Right cardiac atrium (tissue), 5 donors: ENCODE data around the gene TDRD9. TPM values are rescaled to one million over a fixed set of nuclear protein-coding genes. Genes with fewer than 3 reads are reported as not detected.
"Not testable (repeated sequence)": the region's sequence is repeated elsewhere in the genome, so short reads cannot be mapped to it uniquely, and the experiment has no call there.

Source experiments
- ATAC-seq, 2 donors: fragments of 200-7000 bp; cut with Tn5 transposase; one replicate each; pipeline versions ENCODE4 v1.8.0 to v1.9.1; 2020; ENCODE audit warnings: moderate library complexity in 2 of 2, mild to moderate bottlenecking in 1 of 2
- DNase-seq, 3 donors: peaks; one replicate each; pipeline ENCODE4 v3.0.0-alpha.2; 2020
- H3K27ac ChIP-seq: one replicate; pipeline ENCODE4 v1.5.1; 2013; ENCODE audit warnings: mild to moderate bottlenecking, low read length, control low read depth, moderate library complexity
- H3K27me3 ChIP-seq: one replicate; pipeline ENCODE4 v1.6.1; 2013; ENCODE audit not compliant: control insufficient read depth, insufficient read depth
- H3K4me1 ChIP-seq: one replicate; pipeline ENCODE4 v1.6.1; 2013; ENCODE audit warnings: low read length; ENCODE audit not compliant: control insufficient read depth, insufficient read depth
- H3K4me3 ChIP-seq: one replicate; pipeline ENCODE4 v1.5.1; 2013; ENCODE audit warnings: low read length, control low read depth
- H3K9me3 ChIP-seq: one replicate; pipeline ENCODE4 v1.6.1; 2013; ENCODE audit warnings: low read length; ENCODE audit not compliant: control insufficient read depth
- WGBS: extraction: QIAGEN DNeasy Blood & Tissue Kit; methylation state at CpG from one replicate; pipeline ENCODE4 v1.1.7; 2013; 5-methylcytosine and 5-hydroxymethylcytosine counted together
- intact Hi-C, 4 donors: fragments of 100-400 bp; cut with DNase I; formaldehyde crosslinking; loops; one replicate each; pipeline versions ENCODE4 v1.11.0 to v1.14.0; 2022 to 2023
- polyA plus RNA-seq: library from polyadenylated mRNA; stranded (reverse); fragments of 200-250 nt; gene quantifications from one replicate; pipeline ENCODE4 v1.2.3, GENCODE V29; 2013
- total RNA-seq, 4 donors: library from RNA; stranded (reverse); fragmentation: NEBNext Ultra II Directional; extraction: Animal tissue kit (Norgen Biotek cat#: 25700); gene quantifications; one replicate each; pipeline ENCODE4 v1.2.1, GENCODE V29; 2021
- donor health status: healthy with polysubstance abuse.
- donor health status: DM: no; HTN: yes; CAD: no.
- donor health status: DM: no; HTN: no; CAD: no.
- donor health status: DM: no; HTN: yes; CAD: no; lungs with severe emphysema.
- donor health status: DM: yes; HTN: yes; CAD: no.

Gene TDRD9
- total and polyA plus RNA-seq, 5 donors: 8.3 to 20.2 (median 10.7) TPM

DNA sequence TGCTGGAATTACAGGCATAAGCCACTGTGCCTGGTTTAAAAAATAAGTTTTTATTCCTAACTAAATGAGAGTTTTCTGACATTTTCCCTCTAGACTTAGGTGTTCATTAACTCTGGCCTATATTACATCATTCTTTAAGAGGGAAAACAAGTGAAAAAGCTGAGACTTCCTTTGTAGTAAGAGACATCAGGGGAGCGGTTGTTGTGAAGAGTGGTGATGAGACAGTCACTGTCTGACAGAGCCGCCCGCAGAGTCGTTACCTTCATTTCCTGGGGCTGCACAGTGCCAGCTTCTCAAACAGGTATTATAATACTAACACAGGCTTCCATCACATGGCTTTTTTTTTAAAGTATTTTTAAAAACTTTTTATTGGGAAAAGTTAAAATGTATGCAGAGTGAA, 19.7 kb upstream of the TDRD9 start:
- intact Hi-C loops: loop anchor here in 1 of 4 donors (10.0 kb wide), 1 partner anchor 94 kb away; no protein-coding TSS in a partner anchor
- WGBS: 95% methylated on average over 4 of the region's 4 CpGs
- Histone ChIP-seq H3K4me3 (no peak overlapping the region), H3K27me3 (no peaks in the 10 kb centered on the region), H3K27ac (no peak overlapping the region), H3K4me1 (no peaks in the 10 kb centered on the region), H3K9me3 (no peaks in the 10 kb centered on the region)
- DNase-seq: no peak
- no peak for ATAC-seq

DNA sequence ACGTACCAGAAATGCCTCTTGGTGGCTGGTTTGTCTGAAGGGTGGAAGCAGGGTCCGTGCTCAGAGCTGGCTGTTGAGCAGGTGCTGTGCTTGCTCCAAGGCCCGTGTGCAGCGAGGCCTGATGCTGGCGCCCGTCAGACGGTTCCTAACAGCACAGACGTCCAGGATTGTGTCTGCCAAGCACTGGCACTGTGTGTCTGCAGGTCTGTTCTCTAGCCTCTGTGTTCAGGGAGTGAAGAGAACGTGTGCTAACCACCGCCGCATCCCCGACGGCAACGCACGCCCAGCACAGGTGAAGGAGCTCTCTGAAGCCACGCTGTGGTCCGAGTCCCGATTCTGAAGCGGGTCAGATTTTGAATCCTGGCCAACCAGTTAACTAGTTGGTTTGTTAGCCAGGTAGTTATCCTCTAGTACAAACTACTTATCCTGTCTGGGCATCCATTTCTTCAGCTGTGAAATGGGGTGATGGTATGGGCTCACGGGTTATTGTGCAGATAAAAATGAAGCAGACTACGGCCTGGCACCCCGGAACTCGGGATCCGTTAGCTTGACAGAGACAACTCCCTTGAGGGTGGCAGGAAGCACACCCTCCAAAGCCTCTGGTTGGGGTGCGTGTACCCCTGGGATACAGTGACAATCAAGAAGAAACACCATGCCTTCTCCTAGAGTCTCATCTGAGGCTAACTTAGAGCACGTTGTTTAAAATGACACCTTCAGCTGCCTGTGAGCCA, 18.6 kb upstream of the TDRD9 start:
- WGBS: 75% methylated on average over 26 of the region's 26 CpGs
- H3K27me3 ChIP-seq: no peaks in the 10 kb centered on the region
- intact Hi-C loops: loop anchor here in 3 of 4 donors (2.0 to 10.0 kb wide), 3 partner anchors 95 to 105 kb away; no protein-coding TSS in a partner anchor
- H3K9me3 ChIP-seq: no peaks in the 10 kb centered on the region
- H3K27ac ChIP-seq: peak overlapping the region; percentile 5
- H3K4me3 ChIP-seq: no peak overlapping the region
- ATAC-seq (peak in 1 of 2 donors; percentile 9), DNase-seq (no peak)
- no peaks in the 10 kb centered on the region for H3K4me1 ChIP-seq

DNA sequence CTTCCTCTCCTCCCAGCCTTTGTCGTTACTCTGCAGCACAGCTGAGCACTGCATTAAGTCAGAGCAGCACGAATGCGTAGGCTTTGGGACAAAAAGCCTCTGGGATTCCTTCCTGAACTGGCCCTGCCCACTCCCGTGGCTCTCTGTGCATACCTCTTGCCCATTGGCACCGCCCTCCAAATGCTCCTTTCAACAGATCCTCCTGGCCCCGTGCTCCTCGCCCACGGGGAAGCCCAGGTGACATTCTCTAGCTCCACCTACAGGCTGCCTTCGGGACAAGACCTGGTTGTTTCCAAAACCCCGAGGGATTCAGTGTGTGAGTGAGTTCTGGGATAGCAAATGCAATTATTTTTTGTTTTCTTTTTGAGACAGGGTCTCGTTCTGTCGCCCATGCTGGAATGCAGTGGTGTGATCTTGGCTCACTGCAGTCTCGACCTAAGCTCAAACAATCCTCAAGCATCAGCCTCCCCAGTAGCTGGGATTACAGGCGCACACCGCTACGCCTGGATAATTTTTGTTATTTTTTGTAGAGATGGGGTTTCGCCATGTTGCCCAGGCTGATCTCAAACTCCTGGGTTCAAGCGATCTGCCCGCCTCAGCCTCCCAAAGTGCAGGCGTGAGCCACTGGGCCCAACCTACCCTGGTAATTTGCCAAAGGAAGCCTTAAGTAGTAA, 17.9 kb upstream of the TDRD9 start:
- peak; percentile 78 to 89 (median 86) for DNase-seq
- Histone ChIP-seq H3K27ac (peak overlapping the region; percentile 5), H3K9me3 (no peaks in the 10 kb centered on the region), H3K4me1 (no peaks in the 10 kb centered on the region), H3K27me3 (no peaks in the 10 kb centered on the region), H3K4me3 (no peak overlapping the region)
- ATAC-seq: peak; percentile 91 to 95
- 24% methylated on average over 20 of the region's 20 CpGs for WGBS
- intact Hi-C loops: loop anchor here in 2 of 4 donors (2.0 to 10.0 kb wide), 2 partner anchors 100 to 106 kb away; no protein-coding TSS in a partner anchor

DNA sequence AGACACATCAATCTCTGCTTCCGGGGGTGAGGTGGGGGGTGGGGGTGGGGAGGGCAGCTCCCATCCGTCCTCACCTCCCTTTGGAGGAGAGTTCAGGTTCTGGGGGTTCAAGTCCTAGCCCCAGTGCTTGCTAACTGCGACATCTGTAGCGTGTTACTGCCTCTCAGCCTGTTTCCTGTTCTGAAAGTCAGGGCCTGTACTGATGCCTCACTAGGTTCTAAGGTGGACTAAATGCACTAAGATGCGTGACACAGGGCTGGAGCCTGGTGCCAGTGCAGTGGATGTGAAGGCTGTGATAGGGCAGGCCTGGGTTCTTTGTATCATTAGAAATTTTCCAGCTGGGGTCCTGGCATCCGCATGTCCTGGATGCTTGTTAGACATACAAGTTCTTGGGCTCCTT, 17.3 kb upstream of the TDRD9 start:
- 69% methylated on average over 6 of the region's 6 CpGs for WGBS
- Histone ChIP-seq H3K27me3 (no peaks in the 10 kb centered on the region), H3K4me1 (no peaks in the 10 kb centered on the region), H3K9me3 (no peaks in the 10 kb centered on the region), H3K27ac (no peak overlapping the region), H3K4me3 (no peak overlapping the region)
- intact Hi-C loops: loop anchor here in 2 of 4 donors (2.0 to 10.0 kb wide), 2 partner anchors 100 to 106 kb away; no protein-coding TSS in a partner anchor
- no peak for DNase-seq
- peak; percentile 6 to 8 for ATAC-seq

DNA sequence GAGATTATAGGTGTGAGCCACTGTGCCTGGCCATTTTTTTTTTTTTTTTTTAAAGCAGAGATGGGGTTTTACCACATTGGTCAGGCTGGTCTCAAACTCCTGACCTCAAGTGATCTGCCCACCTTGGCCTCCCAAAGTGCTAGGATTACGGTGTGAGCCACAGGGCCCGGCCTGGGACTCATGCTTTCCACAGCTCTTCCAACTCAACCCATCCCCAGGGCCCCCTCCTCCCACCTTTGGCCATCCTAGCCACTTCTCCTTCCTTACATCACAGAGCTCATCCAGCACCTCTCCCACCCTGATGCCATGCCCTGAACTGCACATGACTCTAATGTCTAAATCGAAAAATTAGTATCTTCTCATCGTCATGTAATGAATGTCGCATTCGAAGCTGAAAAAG, 12.6 kb upstream of the TDRD9 start:
- intact Hi-C loops: loop anchor here in 1 of 4 donors (10.0 kb wide), 1 partner anchor 111 kb away; no protein-coding TSS in a partner anchor
- no peaks in the 10 kb centered on the region for H3K9me3 ChIP-seq
- WGBS: 90% methylated on average over 6 of the region's 6 CpGs
- no peak for ATAC-seq
- no peak for DNase-seq
- no peak overlapping the region for H3K4me3 ChIP-seq
- no peak overlapping the region for H3K27ac ChIP-seq
- peaks cover 3% of the 10 kb centered on the region for H3K4me1 ChIP-seq
- no peaks in the 10 kb centered on the region for H3K27me3 ChIP-seq

DNA sequence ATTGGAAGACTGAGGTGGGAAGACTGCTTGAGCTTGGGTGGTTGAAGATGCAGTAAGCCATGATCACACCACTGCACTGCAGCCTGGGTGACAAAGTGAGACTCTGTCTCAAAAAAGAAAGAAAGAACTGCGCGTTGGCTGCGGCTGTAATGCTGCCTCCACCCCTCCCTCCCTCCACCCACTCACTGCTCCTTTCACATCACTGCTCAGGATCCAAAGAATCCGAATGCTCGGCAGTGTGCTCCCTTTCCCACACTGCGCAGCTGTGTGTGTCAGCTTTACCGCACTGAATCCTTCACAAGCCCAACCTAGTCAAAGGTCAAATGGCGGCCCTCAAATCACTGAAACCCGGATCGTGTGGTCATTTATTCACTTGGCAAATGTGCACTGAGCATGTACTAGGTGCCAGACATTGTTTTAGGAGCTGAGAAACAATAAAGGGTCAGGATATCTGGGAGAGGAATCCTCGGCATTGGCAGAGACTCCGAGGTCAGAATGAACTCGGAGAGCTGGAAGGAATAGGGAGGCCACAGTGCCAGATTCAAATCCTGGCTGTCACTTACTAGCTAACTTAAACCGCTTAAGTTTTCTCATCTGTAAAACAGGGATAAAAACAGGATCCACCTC, 11.5 kb upstream of the TDRD9 start:
- no peaks in the 10 kb centered on the region for H3K27me3 ChIP-seq
- WGBS: 59% methylated on average over 14 of the region's 14 CpGs
- no peak overlapping the region for H3K27ac ChIP-seq
- peaks cover 3% of the 10 kb centered on the region for H3K4me1 ChIP-seq
- ATAC-seq (no peak), DNase-seq (no peak)
- H3K4me3 ChIP-seq: no peak overlapping the region
- intact Hi-C loops: loop anchor here in 1 of 4 donors (10.0 kb wide), 1 partner anchor 112 kb away; no protein-coding TSS in a partner anchor
- no peaks in the 10 kb centered on the region for H3K9me3 ChIP-seq

DNA sequence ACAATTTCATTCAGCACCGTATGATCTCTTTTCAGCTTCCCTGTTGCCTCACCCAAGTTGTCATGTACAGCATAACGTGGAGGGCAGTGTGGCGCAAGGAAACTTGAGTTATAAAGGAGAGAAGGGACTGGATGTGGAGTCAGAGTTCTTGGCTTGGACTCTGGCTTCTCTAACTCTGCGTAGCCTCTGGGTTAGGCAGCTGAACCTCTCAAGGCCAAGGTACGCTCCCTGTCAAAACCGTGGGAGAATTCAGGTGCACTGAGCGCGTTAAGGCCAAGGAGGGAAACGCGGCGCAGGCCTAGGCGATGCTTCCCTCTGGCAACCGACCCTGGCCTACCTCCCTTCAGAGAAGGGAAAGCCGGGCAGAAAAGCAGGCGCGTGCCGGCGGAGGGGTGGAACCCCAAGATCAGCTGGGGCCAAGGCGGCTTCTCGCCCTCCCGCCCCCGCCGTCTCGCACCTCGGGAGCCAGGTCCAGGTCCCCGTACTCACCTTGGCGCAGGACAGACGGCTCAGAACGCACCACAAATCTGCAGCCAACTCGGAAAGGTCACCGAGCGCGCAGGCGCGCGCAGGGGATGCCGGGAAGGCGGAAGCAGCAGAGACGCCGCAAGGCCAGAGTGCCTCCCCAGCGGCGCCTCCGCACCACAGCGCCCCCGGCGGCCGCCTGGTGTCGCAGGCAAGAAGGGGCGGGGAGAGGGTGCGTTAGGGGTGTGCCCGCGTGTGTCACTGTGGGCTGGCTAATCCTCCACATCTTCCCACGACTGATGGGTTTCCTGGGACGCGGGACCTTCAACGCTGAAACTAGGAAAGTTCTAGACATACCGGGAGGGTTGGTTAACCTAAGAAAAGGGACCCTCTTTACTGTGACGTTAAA, 7.0 kb upstream of the TDRD9 start:
- DNase-seq (peak; percentile 93 to 98 (median 96)), ATAC-seq (peak; percentile 99)
- Histone ChIP-seq H3K4me3 (peak overlapping the region; percentile 75), H3K9me3 (no peaks in the 10 kb centered on the region), H3K4me1 (peaks cover 3% of the 10 kb centered on the region), H3K27me3 (no peaks in the 10 kb centered on the region), H3K27ac (peak overlapping the region; percentile 92)
- WGBS: under 1% methylated on average over 58 of the region's 58 CpGs
- intact Hi-C loops: no loop called here

DNA sequence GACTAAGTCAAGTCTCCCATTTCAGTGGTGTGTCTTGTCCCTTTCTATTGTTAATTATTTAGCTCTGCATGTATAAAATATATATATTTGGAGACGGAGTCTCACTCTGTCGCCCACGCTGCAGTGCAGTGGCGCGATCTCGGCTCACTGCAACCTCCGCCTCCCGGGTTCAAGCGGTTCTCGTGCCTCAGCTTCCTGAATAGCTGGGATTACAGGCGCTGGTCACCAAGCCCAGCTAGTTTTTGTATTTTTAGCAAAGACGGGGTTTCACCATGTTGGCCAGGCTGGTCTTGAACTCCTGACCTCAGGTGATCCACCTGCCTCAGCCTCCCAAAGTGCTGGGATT, 6.4 kb upstream of the TDRD9 start:
- 55% methylated on average over 12 of the region's 12 CpGs for WGBS
- not testable (repeated sequence) for H3K27ac ChIP-seq, H3K4me1 ChIP-seq

DNA sequence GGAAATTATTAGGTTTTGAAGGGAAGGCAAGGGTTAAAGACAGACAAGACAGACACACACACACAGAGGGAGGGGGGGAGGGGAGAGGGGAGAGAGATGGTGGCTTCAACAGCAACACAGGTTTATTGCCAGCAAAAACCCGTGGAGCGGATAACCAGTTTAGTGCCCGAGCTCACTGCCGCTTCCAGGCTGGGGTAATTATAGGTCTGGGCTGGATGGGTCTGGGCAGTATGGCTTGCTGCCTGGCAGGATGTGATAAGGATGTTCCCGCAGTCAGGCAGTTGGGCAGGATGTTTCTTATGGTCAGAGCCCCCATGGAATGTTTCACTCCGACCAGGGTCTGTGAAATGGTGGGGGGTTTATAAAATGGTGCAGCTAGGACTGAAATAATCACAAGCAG, 4.4 kb upstream of the TDRD9 start:
- no peak overlapping the region for H3K27ac ChIP-seq
- H3K27me3 ChIP-seq: no peaks in the 10 kb centered on the region
- no peaks in the 10 kb centered on the region for H3K9me3 ChIP-seq
- DNase-seq (peak in 2 of 3 donors; percentile 60 to 69), ATAC-seq (peak; percentile 33 to 45)
- no peaks in the 10 kb centered on the region for H3K4me1 ChIP-seq
- 2% methylated on average over 6 of the region's 6 CpGs for WGBS
- no peak overlapping the region for H3K4me3 ChIP-seq
- intact Hi-C loops: no loop called here

More for the DNA sequence above, 6.4 kb upstream of the TDRD9 start:
- DNase-seq, H3K9me3 ChIP-seq, ATAC-seq, H3K4me3 ChIP-seq, intact Hi-C loops, H3K27me3 ChIP-seq: not testable (repeated sequence)

DNA sequence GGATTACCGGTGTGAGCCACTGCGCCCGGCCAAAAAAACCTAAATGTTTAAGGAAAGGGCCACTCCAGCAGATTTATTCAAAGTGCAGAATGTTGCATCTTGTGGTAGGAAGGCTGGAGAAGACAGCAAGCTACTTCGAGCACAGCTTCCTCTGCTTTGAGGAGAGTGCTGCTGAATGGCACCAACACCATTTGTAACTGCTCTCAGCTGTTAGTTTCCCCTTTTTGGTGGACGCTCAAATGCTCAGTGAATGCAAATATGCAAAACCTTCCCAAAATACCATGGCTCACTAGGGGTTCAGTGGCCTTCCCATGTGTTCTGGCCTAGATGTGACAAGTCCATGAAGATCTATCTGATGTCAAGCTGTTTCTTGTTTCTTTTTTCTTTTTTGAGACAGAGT, 2.9 kb upstream of the TDRD9 start:
- H3K9me3 ChIP-seq: no peaks in the 10 kb centered on the region
- no peak overlapping the region for H3K27ac ChIP-seq
- H3K4me1 ChIP-seq: no peaks in the 10 kb centered on the region
- no peak for ATAC-seq
- 81% methylated on average over 5 of the region's 5 CpGs for WGBS
- H3K4me3 ChIP-seq: no peak overlapping the region
- H3K27me3 ChIP-seq: no peaks in the 10 kb centered on the region
- intact Hi-C loops: no loop called here
- no peak for DNase-seq
